HG02642 (cell line): Measurements from ENCODE around the gene THRB.

ENCODE experiments used
- ATAC-seq: cut with Tn5 transposase; IDR thresholded peaks from one replicate; pipeline ENCODE4 v1.9.1; 2021; ENCODE audit warnings: mild to moderate bottlenecking; ENCODE audit not compliant: unreplicated experiment, poor library complexity

Gene THRB

DNA sequence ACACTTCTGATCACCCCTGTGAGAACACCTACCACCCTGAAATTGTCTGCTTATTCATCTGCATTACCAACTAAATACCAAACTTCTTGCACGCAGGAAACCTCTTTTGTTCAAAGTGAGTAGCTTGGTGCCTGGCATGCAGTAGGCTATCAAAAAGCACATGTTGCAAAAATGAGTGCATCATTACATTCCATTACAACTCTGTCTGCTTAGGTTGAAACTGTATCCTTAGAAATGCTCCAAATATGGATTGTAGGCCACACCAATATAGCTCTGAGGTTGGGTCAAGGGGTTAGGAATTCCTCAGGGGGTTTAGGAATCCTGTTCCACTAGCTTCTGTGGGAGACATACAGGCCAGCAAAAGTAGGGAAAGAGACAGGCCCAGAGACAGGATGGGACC lies 107.2 kb downstream of the THRB start:
- no peak for ATAC-seq

DNA sequence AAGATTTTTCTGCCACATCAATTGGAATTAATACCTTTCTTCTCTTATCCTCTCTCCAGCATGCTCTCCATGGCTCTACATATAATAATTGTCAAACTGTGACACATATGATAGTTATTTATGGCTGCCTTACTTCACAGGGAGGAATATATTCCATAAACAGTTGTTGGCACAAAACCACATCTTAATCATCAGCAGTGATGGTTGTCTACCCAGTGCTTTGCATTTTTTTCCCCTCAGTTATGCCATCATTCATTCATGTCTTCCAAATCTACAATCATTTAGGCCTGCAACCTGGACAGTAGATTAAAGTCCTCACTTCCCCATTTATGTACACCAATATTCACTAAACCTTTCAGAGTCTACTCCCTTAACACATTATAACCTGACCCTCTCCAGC lies 107.7 kb downstream of the THRB start:
- ATAC-seq = no peak

DNA sequence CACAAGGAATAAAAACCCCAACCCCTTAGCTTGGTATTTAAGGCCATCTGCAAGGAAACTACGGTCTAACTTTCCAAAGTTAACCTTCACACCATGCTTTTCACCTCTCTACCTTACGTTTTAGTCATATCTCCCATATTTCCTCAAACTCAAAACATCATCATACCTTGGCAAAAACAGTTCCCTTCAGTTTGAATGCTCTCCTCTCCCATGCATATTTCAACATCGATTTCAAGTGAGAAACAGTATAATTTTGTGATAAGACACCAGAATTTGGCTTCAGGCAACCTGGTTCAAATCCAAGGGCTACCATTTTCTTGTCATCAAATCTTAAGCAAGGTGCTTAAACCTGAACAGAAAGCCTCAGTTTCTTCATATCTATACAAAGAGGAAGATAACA lies 108.2 kb downstream of the THRB start:
- ATAC-seq = no peak

DNA sequence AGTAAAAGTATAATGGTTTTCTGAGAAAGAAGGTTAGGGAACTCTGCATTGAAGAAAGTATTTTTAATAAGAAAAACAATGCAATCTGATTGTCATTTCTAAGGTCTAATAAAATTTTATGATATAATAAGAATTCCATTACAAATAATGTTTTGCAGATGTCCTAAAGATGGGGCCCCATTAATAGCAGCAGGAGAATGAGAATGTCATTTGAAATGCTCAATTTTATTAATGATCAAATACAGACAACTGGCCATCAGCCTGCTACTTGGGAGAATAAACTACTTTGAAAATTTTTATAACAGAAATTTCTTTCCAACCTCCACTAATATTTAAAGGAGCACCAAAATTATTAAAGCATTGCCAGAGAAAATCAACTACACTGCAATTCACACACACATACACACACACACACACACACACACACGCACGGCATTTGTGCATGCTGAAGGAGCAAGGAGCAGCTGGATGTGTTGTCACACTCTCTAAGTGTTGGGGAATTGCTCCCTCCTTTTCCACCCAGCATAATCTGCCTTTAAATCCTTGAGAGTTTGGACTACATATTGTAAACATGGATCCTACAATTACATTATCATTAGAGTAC lies 109.5 kb downstream of the THRB start:
- no peak for ATAC-seq

DNA sequence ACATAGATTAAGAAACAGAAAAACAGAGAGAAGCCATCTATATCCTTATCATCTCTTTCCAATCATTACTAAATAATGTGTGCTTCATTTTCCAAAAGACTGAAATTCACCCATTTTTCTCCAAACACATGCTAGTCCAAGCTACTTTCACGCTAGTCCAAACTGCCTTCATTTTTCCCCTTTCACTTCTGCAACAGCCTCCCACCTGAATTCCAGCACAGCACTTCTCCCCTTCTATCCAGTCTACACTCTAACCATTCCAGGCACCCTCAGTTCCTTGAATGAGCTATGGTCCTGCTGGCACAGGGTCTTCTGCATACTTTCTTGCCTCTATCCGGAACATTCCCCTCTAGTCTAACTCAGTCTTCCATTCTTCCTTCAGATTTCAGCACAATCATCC lies 112.0 kb downstream of the THRB start:
- ATAC-seq = no peak

DNA sequence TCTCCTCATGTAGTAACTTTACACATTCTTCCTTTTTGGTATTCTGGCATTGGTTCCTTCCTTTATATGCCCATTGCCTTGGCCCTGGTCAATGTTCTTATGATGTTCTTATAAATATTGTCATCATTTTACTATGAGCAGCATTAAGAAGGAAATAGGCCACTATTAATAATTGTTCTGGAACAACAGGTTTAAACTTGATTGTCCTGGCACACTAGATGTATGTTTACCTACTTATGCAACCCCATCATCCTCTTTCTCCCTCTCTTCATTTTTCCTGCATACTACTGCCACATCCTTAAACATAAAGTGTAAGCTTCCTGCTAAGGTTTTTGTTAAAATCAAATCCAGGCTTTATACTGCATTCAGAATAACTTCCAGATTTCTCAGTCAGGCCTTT lies 114.7 kb downstream of the THRB start:
- ATAC-seq = no peak

- no peak for ATAC-seq
These were observed 116.3 kb downstream of the THRB start for GRCh38 chr3:24378313-24378712.

- ATAC-seq = no peak
These were observed 117.2 kb downstream of the THRB start for GRCh38 chr3:24377218-24377993.

GRCh38 chr3:24375947-24376384 lies 118.7 kb downstream of the THRB start:
- ATAC-seq = no peak

DNA sequence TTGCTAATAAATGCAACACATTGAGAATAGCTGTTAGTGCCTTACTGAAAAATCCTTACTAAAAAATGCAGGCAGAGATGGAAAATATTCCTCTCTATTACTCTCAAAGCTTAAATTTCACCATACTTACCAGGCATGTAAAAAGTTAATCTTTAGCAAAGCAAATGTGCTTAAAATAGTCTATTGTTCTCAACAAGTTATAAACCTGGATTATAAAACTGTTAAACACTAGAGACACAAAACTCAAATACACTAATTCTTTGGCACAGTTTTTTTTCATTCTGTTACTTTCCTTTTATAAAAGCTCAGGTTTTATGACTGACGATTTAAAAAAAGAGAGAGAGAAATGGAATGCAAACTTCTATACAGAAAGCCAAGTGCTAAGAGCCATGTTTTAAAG lies 119.8 kb downstream of the THRB start:
- ATAC-seq = no peak

GRCh38 chr3:24373198-24373959 lies 121.3 kb downstream of the THRB start:
- no peak for ATAC-seq

DNA sequence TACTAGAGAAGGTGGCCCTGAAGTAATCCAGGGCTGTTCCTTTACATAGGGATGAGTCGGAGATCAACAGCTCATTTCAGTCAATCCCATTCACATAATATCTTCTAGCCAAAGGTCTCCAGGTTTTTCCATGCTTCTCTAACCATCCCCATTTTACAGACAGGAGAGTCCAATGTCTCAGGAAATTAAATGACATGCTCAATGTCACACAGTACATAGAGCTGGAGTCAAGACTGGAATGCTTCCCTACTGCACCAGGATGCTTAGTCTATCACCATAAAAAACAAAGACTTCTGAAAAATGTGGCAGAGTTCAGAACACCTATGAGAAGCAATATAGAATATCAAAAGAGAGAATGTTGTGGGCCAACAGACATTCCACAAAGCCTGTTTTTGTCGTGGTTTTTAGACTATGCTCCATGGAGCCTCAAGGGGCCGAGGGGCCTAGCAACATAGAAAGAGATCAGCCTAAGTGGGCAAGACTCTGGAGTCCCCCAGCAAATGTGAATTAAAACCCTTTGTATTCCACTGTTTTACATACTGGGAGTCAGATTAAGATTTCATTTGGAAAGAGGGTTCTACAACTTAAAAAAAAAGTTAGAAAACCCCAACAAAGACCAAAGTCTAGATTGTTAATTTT lies 122.0 kb downstream of the THRB start:
- no peak for ATAC-seq

DNA sequence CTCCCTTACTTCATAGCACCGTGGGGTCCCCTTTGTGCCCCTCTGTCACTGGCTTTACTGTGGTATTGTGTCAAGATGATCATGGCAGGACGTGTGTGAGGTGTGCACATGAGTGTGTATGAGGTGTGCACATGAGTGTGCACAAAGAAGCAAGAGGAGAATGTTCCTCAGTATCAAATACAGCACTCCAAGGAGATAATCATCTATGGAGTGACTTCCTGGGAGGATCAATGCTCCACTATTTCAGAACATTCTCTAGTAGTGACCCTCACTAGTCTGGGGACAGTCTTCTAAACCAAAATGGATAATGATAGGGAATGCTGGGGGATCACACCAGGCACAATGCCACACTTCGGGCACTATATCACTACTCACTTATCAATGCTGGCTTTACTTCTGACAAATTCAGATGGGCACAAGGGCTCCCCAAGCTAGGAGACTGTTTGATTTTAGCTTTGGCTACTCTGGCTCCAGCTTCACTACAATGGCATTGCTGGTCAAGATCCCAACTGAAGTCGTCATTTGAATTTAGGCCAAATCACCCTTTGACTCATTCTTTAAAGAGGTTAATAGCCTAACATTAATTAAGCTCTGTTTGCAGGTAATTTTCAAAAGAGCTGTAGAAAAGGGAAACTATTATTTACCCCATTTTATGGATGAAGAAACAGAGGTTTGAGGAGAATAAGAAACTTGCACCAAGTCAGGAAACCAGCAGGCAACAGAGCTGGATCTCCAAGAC lies 124.1 kb downstream of the THRB start:
- ATAC-seq = no peak

DNA sequence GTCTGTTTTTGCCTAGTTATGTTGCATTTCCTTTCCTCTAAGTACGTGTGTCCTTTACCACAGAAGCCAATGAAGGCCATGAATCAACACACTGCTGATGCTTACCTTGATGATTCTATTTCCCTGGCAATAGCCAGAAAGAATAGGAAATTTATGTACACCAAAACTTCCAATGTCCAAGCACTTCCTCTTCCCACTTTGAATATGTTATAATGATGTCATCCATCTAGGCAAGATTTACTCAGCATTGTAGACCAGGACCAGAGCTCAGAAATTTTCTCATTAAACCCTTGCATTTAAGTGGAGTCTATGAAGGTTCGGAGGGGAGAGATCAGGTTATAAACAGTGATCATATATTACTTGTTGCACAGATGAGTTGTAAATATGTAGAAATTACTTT lies 126.0 kb downstream of the THRB start:
- ATAC-seq = no peak

DNA sequence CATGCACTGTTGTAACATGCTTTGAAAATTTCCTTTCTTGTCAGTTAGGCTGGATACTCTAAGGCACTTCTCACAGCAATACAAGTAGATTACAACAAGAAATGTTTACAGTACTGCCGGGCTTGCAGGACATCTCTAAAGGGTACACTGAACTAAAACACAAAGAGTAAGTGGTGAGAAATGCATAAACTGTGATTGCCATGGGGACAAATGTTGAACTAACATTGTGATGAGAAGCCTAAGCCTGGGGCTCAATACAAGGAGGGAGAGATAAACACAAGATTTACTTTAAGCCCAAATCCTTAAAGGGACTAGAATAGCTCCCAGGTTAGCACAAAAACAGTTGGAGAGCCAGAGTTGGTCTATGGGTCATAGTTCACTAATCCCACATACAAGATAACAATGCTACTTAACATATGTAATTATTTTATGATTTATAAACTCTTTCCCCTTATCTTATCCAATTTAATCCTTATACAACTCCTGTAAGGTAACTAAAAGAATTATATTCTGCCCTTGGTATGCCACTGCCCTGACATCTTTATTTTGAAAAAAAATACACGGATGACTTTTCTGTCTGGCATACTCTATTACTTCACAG lies 126.9 kb downstream of the THRB start:
- ATAC-seq = no peak

DNA sequence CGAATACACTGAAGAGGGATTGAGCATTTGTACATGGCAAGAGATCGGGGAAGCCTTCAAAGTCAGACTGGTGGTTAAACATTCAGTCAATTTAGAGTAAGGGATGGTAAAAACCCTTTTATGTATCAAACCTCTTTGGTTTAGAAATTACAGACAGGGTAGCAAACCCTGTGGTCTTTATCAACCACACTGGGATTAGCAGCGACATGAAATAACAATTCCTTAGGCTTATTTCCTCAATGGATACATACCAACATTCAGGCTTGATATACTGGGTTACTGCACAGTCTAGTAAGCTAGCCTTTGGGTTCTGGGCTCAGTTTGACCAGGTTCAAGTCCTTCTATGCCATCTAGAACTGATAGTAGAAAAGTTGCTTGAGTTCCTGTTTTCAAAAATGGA lies 127.4 kb downstream of the THRB start:
- no peak for ATAC-seq

DNA sequence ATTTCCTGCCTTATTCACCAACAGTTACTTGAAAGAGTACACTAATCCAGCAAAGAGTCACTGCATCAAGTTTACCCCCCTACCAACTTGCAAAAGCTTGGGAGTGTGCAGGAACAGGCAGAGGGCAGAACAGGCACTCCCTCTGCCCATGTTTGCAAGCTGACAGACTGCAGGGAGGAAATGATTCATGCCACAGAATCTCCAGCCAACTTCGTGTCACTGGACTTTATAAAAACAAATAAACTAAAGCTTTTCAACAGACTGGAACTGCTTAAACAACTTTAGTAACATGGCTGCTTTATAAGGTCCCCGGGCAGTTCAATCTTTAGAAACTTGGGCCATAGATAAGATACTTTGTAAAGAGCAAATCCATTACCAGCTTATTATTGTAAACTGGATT lies 129.5 kb downstream of the THRB start:
- ATAC-seq = no peak

DNA sequence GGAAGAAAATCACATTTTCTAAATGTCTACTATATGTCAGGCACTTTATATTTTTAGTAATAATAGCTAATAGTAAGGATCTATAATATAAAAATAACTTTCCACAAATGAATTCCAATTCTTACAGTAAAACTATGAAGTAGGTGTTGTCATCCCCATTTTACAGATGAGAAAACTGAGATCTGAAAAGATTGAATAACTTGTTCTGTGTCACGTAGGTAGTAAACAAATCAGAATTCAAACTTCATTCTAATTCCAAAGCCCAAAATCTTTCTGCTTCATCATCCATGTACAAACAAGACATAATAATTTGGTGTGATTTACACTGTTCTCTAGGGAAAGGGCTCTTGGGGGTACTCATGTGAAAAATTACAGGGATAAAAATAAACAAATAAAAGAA lies 130.3 kb downstream of the THRB start:
- no peak for ATAC-seq

DNA sequence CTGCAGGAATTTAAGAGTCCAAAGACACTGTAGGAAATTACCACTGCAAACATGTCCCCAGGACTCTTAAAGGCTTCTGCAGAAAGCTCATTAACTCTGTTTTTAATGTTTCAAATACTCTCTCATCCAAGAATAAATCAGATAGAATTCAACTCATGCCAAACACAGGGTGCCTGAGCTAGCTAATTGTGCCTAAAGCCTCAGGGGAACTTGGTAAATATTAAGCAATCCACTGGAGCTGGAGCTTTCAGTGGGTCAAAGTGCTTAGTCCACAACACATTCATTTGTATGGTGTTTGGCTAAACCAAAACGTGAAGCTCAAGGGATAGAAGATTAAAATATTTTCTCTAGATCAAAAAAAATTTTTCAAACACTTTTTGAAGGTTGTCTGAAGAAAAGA lies 131.4 kb downstream of the THRB start:
- no peak for ATAC-seq

- no peak for ATAC-seq
These were observed 133.0 kb downstream of the THRB start for GRCh38 chr3:24361623-24362022.
